Fibroblast of gingiva (primary cell): ENCODE data around the gene KTN1.

Experiments
- DNase-seq: peaks from one replicate; pipeline ENCODE4 v3.0.0-alpha.2; 2011; ENCODE audit warnings: low read depth

Gene KTN1

GRCh38 chr14:55605793-55606192, 25.8 kb downstream of the KTN1 start:
- no peak for DNase-seq

- no peak for DNase-seq
Observed at GRCh38 chr14:55607386-55607785, 27.4 kb downstream of the KTN1 start.

- DNase-seq, result peak; percentile 26
Observed at GRCh38 chr14:55609681-55610080, 29.7 kb downstream of the KTN1 start.

GRCh38 chr14:55610713-55611370, 30.8 kb downstream of the KTN1 start:
- no peak for DNase-seq

GRCh38 chr14:55611859-55612258, 31.9 kb downstream of the KTN1 start:
- DNase-seq, result no peak

GRCh38 chr14:55614304-55614703, 34.3 kb downstream of the KTN1 start:
- DNase-seq, result no peak

- DNase-seq, result no peak
Observed at GRCh38 chr14:55620277-55620676, 40.3 kb downstream of the KTN1 start.

- DNase-seq, result no peak
Observed at GRCh38 chr14:55620981-55621380, 41.0 kb downstream of the KTN1 start.

- DNase-seq, result no peak
Observed at GRCh38 chr14:55621391-55621790, 41.4 kb downstream of the KTN1 start.

- DNase-seq, result no peak
Observed at GRCh38 chr14:55624913-55625312, 44.9 kb downstream of the KTN1 start.

GRCh38 chr14:55625481-55625880, 45.5 kb downstream of the KTN1 start:
- peak; percentile 34 for DNase-seq

GRCh38 chr14:55626131-55626530, 46.1 kb downstream of the KTN1 start:
- no peak for DNase-seq

GRCh38 chr14:55628426-55628825, 48.4 kb downstream of the KTN1 start:
- no peak for DNase-seq

GRCh38 chr14:55638665-55639064, 58.7 kb downstream of the KTN1 start:
- no peak for DNase-seq

- no peak for DNase-seq
Observed at GRCh38 chr14:55641290-55641689, 61.3 kb downstream of the KTN1 start.

GRCh38 chr14:55641954-55642353, 61.9 kb downstream of the KTN1 start:
- no peak for DNase-seq

GRCh38 chr14:55645145-55645544, 65.1 kb downstream of the KTN1 start:
- DNase-seq, result no peak

- peak; percentile 9 for DNase-seq
Observed at GRCh38 chr14:55645845-55646832, 66.1 kb downstream of the KTN1 start.

GRCh38 chr14:55650992-55651391, 71.0 kb downstream of the KTN1 start:
- DNase-seq, result no peak

- DNase-seq, result no peak
Observed at GRCh38 chr14:55654243-55654642, 74.2 kb downstream of the KTN1 start.

GRCh38 chr14:55661029-55661428, 81.0 kb downstream of the KTN1 start:
- no peak for DNase-seq

- no peak for DNase-seq
Observed at GRCh38 chr14:55662752-55663151, 82.7 kb downstream of the KTN1 start.

- no peak for DNase-seq
Observed at GRCh38 chr14:55665067-55665675, 85.2 kb downstream of the KTN1 start.
